Smooth muscle cell (in vitro differentiated cells): ENCODE data around the gene GCDH. TPM values are rescaled to one million over a fixed set of nuclear protein-coding genes. Genes with fewer than 3 reads are reported as not detected.

Source experiments
- DNase-seq: peaks from one replicate; lab custom pipeline; 2025; ENCODE audit not compliant: unreplicated experiment; lab: John Stamatoyannopoulos, UW
- H2AFZ ChIP-seq: fragments of 200-600 bp; sonication (generic); 2 replicates; pipeline ENCODE4 v1.6.0; 2016; ENCODE audit warnings: antibody characterized with exemption, low read depth, mild to moderate bottlenecking
- H3F3A ChIP-seq: fragments of 200-600 bp; sonication (generic); 2 replicates; pipeline ENCODE4 v1.6.0; 2017; ENCODE audit warnings: antibody characterized with exemption, low read depth
- H3K27ac ChIP-seq: fragments of 200-600 bp; sonication (generic); 2 replicates; pipeline ENCODE4 v1.5.1; 2016; ENCODE audit warnings: low read depth, mild to moderate bottlenecking
- H3K27me3 ChIP-seq: fragments of 200-600 bp; sonication (generic); 2 replicates; pipeline ENCODE4 v1.6.1; 2016; ENCODE audit warnings: low read depth, mild to moderate bottlenecking
- H3K36me3 ChIP-seq: fragments of 200-600 bp; sonication (generic); 2 replicates; pipeline ENCODE4 v1.5.1; 2016; ENCODE audit warnings: low read depth
- H3K4me1 ChIP-seq: fragments of 200-600 bp; sonication (generic); 2 replicates; pipeline ENCODE4 v1.5.1; 2016; ENCODE audit warnings: low read depth
- H3K4me2 ChIP-seq: fragments of 200-600 bp; sonication (generic); 2 replicates; pipeline ENCODE4 v1.6.0; 2016; ENCODE audit warnings: mild to moderate bottlenecking
- H3K4me3 ChIP-seq: fragments of 200-600 bp; sonication (generic); 2 replicates; pipeline ENCODE4 v1.5.1; 2016; ENCODE audit warnings: mild to moderate bottlenecking
- H3K79me2 ChIP-seq: fragments of 200-600 bp; sonication (generic); 2 replicates; pipeline ENCODE4 v1.6.0; 2016; ENCODE audit warnings: low read depth, mild to moderate bottlenecking
- H3K9ac ChIP-seq: fragments of 200-600 bp; sonication (generic); 2 replicates; pipeline ENCODE4 v1.6.0; 2016; ENCODE audit warnings: low read depth
- H3K9me3 ChIP-seq: fragments of 200-600 bp; sonication (generic); replicated peaks from 2 replicates; pipeline ENCODE4 v1.5.1; 2016; ENCODE audit warnings: low read depth
- H4K20me1 ChIP-seq: fragments of 200-600 bp; sonication (generic); 2 replicates; pipeline ENCODE4 v1.6.0; 2016; ENCODE audit warnings: low read depth
- WGBS: methylation state at CpG from one replicate; pipeline ENCODE4 v1.1.7; 2016; ENCODE audit warnings: low lambda C conversion rate; 5-methylcytosine and 5-hydroxymethylcytosine counted together
- polyA plus RNA-seq: library from polyadenylated mRNA; unstranded; fragments of >200 nt; fragmentation: Nextera tagmentation; extraction: Ambion mirVana; gene quantifications from 2 replicates; pipeline ENCODE4 v1.2.1, GENCODE V29; 2016
- total RNA-seq: library from RNA; depleted of rRNA; stranded (reverse); fragments of >200 nt; gene quantifications from 2 replicates; pipeline ENCODE4 v1.2.3, GENCODE V29; 2014
- TF ChIP-seq, protein P1 (sequence below): fragments of 200-600 bp; sonication (generic); IDR thresholded peaks from 2 replicates; pipeline ENCODE4 v1.5.1; 2017; ENCODE audit warnings: borderline replicate concordance, mild to moderate bottlenecking, antibody characterized with exemption; ENCODE audit not compliant: insufficient read depth, poor library complexity, severe bottlenecking

Gene GCDH
- total and polyA plus RNA-seq, 2 experiments from 2014 or later, result 9.7 to 15.3 TPM

DNA sequence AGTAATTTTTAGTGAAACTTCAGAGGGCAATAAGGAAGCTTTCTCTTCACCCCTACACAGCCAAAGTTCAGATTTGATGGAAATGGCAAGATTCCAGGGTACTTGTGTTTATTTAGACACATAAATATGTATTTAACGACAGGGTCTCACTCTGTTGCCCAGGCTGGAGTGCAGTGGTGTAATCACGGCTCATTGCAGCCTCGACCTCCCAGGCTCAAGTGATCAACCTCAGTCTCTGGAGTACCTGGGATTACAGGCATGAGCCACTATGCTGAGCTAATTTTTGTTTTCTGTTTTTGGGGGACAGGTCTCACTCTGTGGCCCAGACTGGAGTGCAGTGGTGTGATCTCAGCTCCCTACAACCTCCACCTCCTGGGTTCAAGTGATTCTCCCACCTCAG lies 30.1 kb downstream of the GCDH start:
- Histone ChIP-seq H3K9ac (no peak overlapping the region), H3K4me1 (no peaks in the 10 kb centered on the region), H3K4me2 (no peak overlapping the region), H2AFZ (no peak overlapping the region), H3K36me3 (no peaks in the 10 kb centered on the region), H3K79me2 (no peaks in the 10 kb centered on the region), H3K27me3 (no peaks in the 10 kb centered on the region), H4K20me1 (no peaks in the 10 kb centered on the region), H3K4me3 (no peak overlapping the region), H3K27ac (no peak overlapping the region), H3F3A (peaks cover 3% of the 10 kb centered on the region), H3K9me3 (no peaks in the 10 kb centered on the region)
- DNase-seq, result no peak
- 94% methylated on average over 3 of the region's 3 CpGs for WGBS
- TF ChIP-seq, protein P1, sequence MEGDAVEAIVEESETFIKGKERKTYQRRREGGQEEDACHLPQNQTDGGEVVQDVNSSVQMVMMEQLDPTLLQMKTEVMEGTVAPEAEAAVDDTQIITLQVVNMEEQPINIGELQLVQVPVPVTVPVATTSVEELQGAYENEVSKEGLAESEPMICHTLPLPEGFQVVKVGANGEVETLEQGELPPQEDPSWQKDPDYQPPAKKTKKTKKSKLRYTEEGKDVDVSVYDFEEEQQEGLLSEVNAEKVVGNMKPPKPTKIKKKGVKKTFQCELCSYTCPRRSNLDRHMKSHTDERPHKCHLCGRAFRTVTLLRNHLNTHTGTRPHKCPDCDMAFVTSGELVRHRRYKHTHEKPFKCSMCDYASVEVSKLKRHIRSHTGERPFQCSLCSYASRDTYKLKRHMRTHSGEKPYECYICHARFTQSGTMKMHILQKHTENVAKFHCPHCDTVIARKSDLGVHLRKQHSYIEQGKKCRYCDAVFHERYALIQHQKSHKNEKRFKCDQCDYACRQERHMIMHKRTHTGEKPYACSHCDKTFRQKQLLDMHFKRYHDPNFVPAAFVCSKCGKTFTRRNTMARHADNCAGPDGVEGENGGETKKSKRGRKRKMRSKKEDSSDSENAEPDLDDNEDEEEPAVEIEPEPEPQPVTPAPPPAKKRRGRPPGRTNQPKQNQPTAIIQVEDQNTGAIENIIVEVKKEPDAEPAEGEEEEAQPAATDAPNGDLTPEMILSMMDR, result no peak

DNA sequence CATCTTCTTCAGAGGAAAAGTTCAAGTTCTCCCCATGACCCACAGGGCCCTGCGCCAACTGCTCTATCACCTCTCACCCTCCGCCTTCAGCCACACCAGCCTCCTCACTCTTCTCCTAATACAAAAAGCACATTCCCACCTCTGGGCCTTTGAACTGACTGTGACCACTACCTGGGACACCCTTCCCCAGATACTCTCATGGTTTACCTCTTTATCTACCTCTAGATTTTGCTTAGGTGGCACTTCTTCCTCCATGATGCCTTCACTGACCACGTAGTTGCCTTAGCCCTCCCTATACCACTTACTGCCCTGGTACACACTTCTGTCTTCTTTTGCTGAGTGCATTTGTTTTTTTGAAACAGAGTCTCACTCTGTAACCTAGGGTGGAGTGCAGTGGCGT lies 32.0 kb downstream of the GCDH start:
- H3K79me2 ChIP-seq, result no peaks in the 10 kb centered on the region
- no peak overlapping the region for H2AFZ ChIP-seq
- TF ChIP-seq, protein P1, result no peak
- DNase-seq, result no peak
- no peaks in the 10 kb centered on the region for H3K4me1 ChIP-seq
- no peaks in the 10 kb centered on the region for H4K20me1 ChIP-seq
- no peak overlapping the region for H3K4me3 ChIP-seq
- no peak overlapping the region for H3K4me2 ChIP-seq
- H3K27me3 ChIP-seq, result no peaks in the 10 kb centered on the region
- 97% methylated on average over 4 of the region's 4 CpGs for WGBS
- no peaks in the 10 kb centered on the region for H3K36me3 ChIP-seq
- no peak overlapping the region for H3K27ac ChIP-seq
- no peak overlapping the region for H3K9ac ChIP-seq
- no peaks in the 10 kb centered on the region for H3K9me3 ChIP-seq
- H3F3A ChIP-seq, result peaks cover 3% of the 10 kb centered on the region

- no peak overlapping the region for H3K4me3 ChIP-seq
- TF ChIP-seq, protein P1, result no peak
- H3F3A ChIP-seq, result peaks cover 3% of the 10 kb centered on the region
- H3K79me2 ChIP-seq, result no peaks in the 10 kb centered on the region
- no peaks in the 10 kb centered on the region for H3K36me3 ChIP-seq
- no peaks in the 10 kb centered on the region for H3K27me3 ChIP-seq
- no peak overlapping the region for H3K9ac ChIP-seq
- no peaks in the 10 kb centered on the region for H3K9me3 ChIP-seq
- DNase-seq, result no peak
- no peaks in the 10 kb centered on the region for H4K20me1 ChIP-seq
- H3K4me1 ChIP-seq, result no peaks in the 10 kb centered on the region
- H3K27ac ChIP-seq, result no peak overlapping the region
- no peak overlapping the region for H2AFZ ChIP-seq
- WGBS, result 98% methylated on average over 29 of the region's 29 CpGs
- H3K4me2 ChIP-seq, result no peak overlapping the region
Observed at GRCh38 chr19:12924621-12925310, 33.8 kb downstream of the GCDH start.
